Activated CD4-positive, alpha-beta T cell treated with anti-CD3 and anti-CD28 coated beads for 48 hours (primary cell): ENCODE data around the gene ANXA2R.

Source experiments
- DNase-seq: peaks from one replicate; pipeline ENCODE4 v3.0.0-alpha.2; 2020

ANXA2R gene

GRCh38 chr5:42995360-42995751 lies 44.8 kb downstream of the ANXA2R start:
- DNase-seq, result no peak

GRCh38 chr5:42994555-42995359 lies 45.4 kb downstream of the ANXA2R start:
- DNase-seq, result peak; percentile 93

GRCh38 chr5:42994246-42994554 lies 45.9 kb downstream of the ANXA2R start:
- DNase-seq, result no peak

DNA sequence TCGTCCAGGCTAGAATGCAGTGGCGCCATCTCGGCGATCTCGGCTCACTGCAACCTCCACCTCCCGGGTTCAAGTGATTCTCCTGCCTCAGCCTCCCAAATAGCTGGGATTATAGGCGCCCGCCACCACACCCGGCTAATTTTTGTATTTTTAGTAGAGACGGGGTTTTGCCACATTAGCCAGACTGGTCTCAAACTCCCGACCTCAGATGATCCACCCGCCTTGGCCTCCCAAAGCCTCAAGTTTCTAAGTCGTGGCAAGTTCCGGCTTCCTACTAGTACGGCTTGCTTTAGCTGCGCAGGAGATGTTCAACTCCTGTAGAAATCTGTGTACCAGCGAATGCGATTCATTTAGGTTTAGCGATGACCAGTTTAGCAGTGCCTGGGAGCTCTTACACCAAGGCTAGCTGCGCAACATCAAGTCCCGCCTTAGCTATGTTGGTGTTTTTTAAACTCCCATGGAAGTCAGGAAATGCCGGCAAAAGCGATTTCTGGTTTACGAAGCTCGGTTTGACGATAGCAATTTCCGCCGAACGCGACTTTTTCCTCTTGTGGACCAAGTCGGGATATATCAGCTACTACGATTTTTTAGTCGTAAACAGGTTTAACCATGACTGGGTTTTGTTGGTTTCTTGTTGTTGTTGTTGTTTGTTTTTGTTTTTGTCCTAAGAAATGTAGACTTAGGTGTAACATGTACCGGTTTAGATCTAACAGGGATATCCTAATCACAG lies 46.4 kb downstream of the ANXA2R start:
- peak; percentile 64 for DNase-seq

DNA sequence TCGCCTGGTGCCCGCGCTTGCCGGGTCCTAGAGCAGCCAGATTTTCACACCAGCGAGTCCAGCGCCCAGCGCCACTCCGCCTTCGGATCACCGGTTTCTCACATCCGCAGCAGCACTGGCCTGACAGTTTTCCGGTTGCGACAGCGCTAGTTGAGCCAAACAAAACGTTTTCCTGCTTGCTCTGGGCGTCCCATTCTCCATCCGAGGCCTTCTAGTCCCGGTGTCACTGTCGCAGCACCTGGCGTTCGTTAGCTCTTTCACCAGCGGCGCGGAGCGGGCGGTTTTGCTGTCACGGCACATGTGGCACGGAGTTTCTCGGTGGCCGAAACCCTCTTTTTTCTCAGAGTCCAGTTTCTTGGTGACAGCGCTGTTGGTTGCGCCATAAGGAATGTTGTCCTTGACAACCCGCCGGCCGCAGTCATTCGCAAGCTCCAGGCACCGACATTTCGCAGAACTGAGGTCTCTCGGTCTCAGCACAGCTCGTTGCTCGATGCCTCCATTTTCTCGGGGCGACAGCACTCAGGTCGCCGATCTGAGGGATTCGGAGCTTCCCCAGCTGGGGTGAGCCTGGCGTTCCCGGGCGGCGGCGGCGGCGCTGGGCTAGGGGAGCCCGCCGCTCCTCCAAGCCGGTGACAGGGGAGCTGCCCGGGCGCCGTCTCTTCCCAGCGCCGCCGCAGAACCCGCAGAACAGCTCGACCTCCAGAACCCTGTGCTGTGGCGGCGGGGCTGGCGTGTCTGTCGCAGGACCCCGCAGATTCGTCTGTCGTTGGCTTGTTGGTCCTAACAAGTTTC lies 47.8 kb downstream of the ANXA2R start:
- peak; percentile 80 for DNase-seq

- no peak for DNase-seq
These were observed 48.6 kb downstream of the ANXA2R start for GRCh38 chr5:42991404-42992087.

GRCh38 chr5:42990892-42991291 lies 49.2 kb downstream of the ANXA2R start:
- no peak for DNase-seq
